Psoas muscle (tissue), 8 donors: Measurements from ENCODE around the gene HTR1B. TPM values are rescaled to one million over a fixed set of nuclear protein-coding genes. Genes with fewer than 3 reads are reported as not detected.

Source experiments
- ATAC-seq, 4 donors: fragments of 200-7000 bp; cut with Tn5 transposase; one replicate each; pipeline ENCODE4 v1.9.1; 2020; ENCODE audit warnings: moderate library complexity in 3 of 4, mild to moderate bottlenecking in 2 of 4
- DNase-seq, 2 donors: peaks; one replicate each; pipeline ENCODE4 v3.0.0-alpha.2; 2020
- H3K27ac ChIP-seq: fragments of 200-600 bp; one replicate; pipeline ENCODE4 v1.8.0; 2022
- H3K27me3 ChIP-seq, 3 donors: fragments of 200-600 bp in 1 of 3; one replicate each; pipeline versions ENCODE4 v1.6.1 to v1.8.0; 2013 to 2022; ENCODE audit warnings: low read length in 2 of 3, mild to moderate bottlenecking in 2 of 3, moderate library complexity in 1 of 3; ENCODE audit not compliant: insufficient read depth in 3 of 3
- H3K36me3 ChIP-seq, 2 donors: fragments of 200-600 bp in 1 of 2; one replicate each; pipeline versions ENCODE4 v1.6.1 to v1.8.0; 2013 to 2022; ENCODE audit warnings: low read depth in 1 of 2, mild to moderate bottlenecking in 1 of 2, moderate library complexity in 1 of 2; ENCODE audit not compliant: insufficient read depth in 1 of 2
- H3K4me1 ChIP-seq: fragments of 200-600 bp; one replicate; pipeline ENCODE4 v1.8.0; 2022
- H3K4me3 ChIP-seq: fragments of 200-600 bp; one replicate; pipeline ENCODE4 v1.8.0; 2022; ENCODE audit warnings: mild to moderate bottlenecking
- H3K9me3 ChIP-seq: fragments of 200-600 bp; one replicate; pipeline ENCODE4 v1.8.0; 2022
- CTCF ChIP-seq: fragments of 200-600 bp; IDR thresholded peaks from one replicate; pipeline ENCODE4 v1.8.0; 2022; ENCODE audit warnings: antibody characterized with exemption
- WGBS, 3 donors: extraction: QIAGEN DNeasy Blood & Tissue Kit; methylation state at CpG; one replicate each; pipeline versions ENCODE4 v1.1.6 to v1.1.7; 2013; 5-methylcytosine and 5-hydroxymethylcytosine counted together
- intact Hi-C, 2 donors: fragments of 100-400 bp; cut with DNase I; formaldehyde crosslinking; loops; one replicate each; pipeline versions ENCODE4 v1.11.0 to v1.14.2; 2022
- polyA plus RNA-seq, 3 donors: library from polyadenylated mRNA; stranded (reverse); fragments of 200-250 nt; gene quantifications; one replicate each; pipeline ENCODE4 v1.2.3, GENCODE V29; 2013
- total RNA-seq, 4 donors: library from RNA; stranded (reverse); fragmentation: NEBNext Ultra II Directional in 2 of 4; extraction: Animal tissue kit (Norgen Biotek cat#: 25700) in 2 of 4; gene quantifications; one replicate each; pipeline versions ENCODE4 v1.2.1 to v1.2.4, GENCODE V29; 2021 to 2023
- donor health status: healthy with polysubstance abuse.
- donor health status: DM: no; HTN: no; CAD: no; lungs with moderate emphysema.
- donor health status: Bipolar disorder and iron deficiency.
- donor health status: healthy.
- donor health status: DM: yes; HTN: yes; CAD: no.
- donor health status: DM: no; HTN: no; CAD: no.
- donor health status: DM: no; HTN: no; CAD: no.
- donor health status: DM: yes; HTN: yes; CAD: no.

The HTR1B gene
- total and polyA plus RNA-seq, 7 donors = 0.01 TPM; not detected in 6

GRCh38 chr6:77415706-77416105 is 47.6 kb downstream of the HTR1B start:
- Histone ChIP-seq H3K27ac (no peak overlapping the region), H3K9me3 (no peaks in the 10 kb centered on the region), H3K4me3 (no peak overlapping the region), H3K4me1 (no peaks in the 10 kb centered on the region), H3K27me3 (no peaks in the 10 kb centered on the region), H3K36me3 (no peaks in the 10 kb centered on the region)
- ATAC-seq (no peak), DNase-seq (no peak)
- intact Hi-C loops = no loop called here
- no peak for TF ChIP-seq CTCF
- 71 to 79% (median 74%) methylated on average over 2 of the region's 2 CpGs for WGBS, 3 donors

Other genes starting within 250 kb of the HTR1B start
- gene MEI4, start 189.5 kb upstream of the HTR1B start, total RNA-seq = not detected
- gene MEI4, start 189.5 kb upstream of the HTR1B start, polyA plus RNA-seq = under 1 TPM in 1 of 3 donors, not detected in 2; under 0.01 TPM